HL-60 (cell line): ENCODE results near the gene HOXC4.

Experiments used
- CTCF ChIP-seq: IDR thresholded peaks from one replicate; pipeline ENCODE4 v1.5.1; 2011; ENCODE audit warnings: low read length, control low read depth, inconsistent platforms; ENCODE audit not compliant: insufficient read depth
- GABPA ChIP-seq: IDR thresholded peaks from 2 replicates; pipeline ENCODE4 v1.6.1; 2012; ENCODE audit warnings: low read depth
- POLR2AphosphoS5 ChIP-seq: IDR thresholded peaks from 2 replicates; pipeline ENCODE4 v1.6.1; 2012; ENCODE audit warnings: low read depth

- no peak for TF ChIP-seq CTCF
- no peak for TF ChIP-seq POLR2AphosphoS5
- TF ChIP-seq GABPA, result no peak
These were observed 33.6 kb upstream of the HOXC4 start for GRCh38 chr12:54019924-54020590.
